ENCODE results near the gene ISG20L2. TPM values are rescaled to one million over a fixed set of nuclear protein-coding genes. Genes with fewer than 3 reads are reported as not detected.

Gene ISG20L2
- total and polyA plus RNA-seq, 4 donors: 11.7 to 26.9 (median 20.4) TPM

GRCh38 chr1:156744786-156745419, 16.3 kb upstream of the ISG20L2 start:
- 73 to 74% methylated on average over 14 of the region's 14 CpGs for WGBS, 2 donors
- Histone ChIP-seq H3K9me3 (ENCODE audit: control insufficient read depth, low read length) (no peaks in the 10 kb centered on the region), H3K36me3 (ENCODE audit: control insufficient read depth in 1 of 2, insufficient read depth in 2 of 2, low read length in 1 of 2) (peaks cover 2 to 9% of the 10 kb centered on the region in 2 donors), H3K4me3 (ENCODE audit: low read length in 2 of 2) (no peak overlapping the region), H3K4me1 (ENCODE audit: control insufficient read depth in 1 of 2, insufficient read depth in 2 of 2, low read length in 2 of 2) (no peaks in the 10 kb centered on the region), H3K27ac (ENCODE audit: low read depth in 1 of 2, low read length in 2 of 2) (no peak overlapping the region), H3K27me3 (ENCODE audit: control insufficient read depth in 1 of 2, insufficient read depth in 2 of 2, low read length in 1 of 2) (no peaks in the 10 kb centered on the region)
- intact Hi-C loops (cut with DNase I): no loop called here
- DNase-seq: peak in 1 of 2 donors; percentile 67
- no peak for ATAC-seq (ENCODE audit: low FRiP score)

DNA sequence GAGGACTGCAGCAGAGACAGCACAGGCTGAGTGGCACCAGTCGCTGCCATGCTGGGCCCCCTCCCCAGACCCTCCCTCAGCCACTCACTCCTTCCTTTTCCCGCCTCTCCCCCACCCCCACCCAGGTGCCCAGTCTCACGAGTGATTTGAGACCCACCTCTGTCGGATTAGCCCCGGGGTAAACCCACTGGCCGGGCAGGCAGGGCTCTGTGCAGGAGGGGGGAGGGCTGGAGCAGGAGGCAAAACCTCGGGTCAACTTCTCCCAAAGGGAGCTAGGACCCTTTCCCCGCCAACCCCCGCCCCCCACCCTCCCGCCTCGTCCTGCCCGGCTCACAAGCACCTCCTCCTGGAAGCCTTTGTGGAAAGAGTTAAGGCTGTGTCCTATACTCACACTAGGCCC, 15.8 kb upstream of the ISG20L2 start:
- Histone ChIP-seq H3K27me3 (ENCODE audit: control insufficient read depth in 1 of 2, insufficient read depth in 2 of 2, low read length in 1 of 2) (no peaks in the 10 kb centered on the region), H3K4me1 (ENCODE audit: control insufficient read depth in 1 of 2, insufficient read depth in 2 of 2, low read length in 2 of 2) (no peaks in the 10 kb centered on the region), H3K36me3 (ENCODE audit: control insufficient read depth in 1 of 2, insufficient read depth in 2 of 2, low read length in 1 of 2) (peaks cover 2 to 9% of the 10 kb centered on the region in 2 donors), H3K9me3 (ENCODE audit: control insufficient read depth, low read length) (no peaks in the 10 kb centered on the region), H3K27ac (ENCODE audit: low read depth in 1 of 2, low read length in 2 of 2) (no peak overlapping the region), H3K4me3 (ENCODE audit: low read length in 2 of 2) (no peak overlapping the region)
- ATAC-seq (ENCODE audit: low FRiP score) (no peak), DNase-seq (no peak)
- 71 to 73% methylated on average over 12 of the region's 12 CpGs for WGBS, 2 donors
- intact Hi-C loops (cut with DNase I): no loop called here

DNA sequence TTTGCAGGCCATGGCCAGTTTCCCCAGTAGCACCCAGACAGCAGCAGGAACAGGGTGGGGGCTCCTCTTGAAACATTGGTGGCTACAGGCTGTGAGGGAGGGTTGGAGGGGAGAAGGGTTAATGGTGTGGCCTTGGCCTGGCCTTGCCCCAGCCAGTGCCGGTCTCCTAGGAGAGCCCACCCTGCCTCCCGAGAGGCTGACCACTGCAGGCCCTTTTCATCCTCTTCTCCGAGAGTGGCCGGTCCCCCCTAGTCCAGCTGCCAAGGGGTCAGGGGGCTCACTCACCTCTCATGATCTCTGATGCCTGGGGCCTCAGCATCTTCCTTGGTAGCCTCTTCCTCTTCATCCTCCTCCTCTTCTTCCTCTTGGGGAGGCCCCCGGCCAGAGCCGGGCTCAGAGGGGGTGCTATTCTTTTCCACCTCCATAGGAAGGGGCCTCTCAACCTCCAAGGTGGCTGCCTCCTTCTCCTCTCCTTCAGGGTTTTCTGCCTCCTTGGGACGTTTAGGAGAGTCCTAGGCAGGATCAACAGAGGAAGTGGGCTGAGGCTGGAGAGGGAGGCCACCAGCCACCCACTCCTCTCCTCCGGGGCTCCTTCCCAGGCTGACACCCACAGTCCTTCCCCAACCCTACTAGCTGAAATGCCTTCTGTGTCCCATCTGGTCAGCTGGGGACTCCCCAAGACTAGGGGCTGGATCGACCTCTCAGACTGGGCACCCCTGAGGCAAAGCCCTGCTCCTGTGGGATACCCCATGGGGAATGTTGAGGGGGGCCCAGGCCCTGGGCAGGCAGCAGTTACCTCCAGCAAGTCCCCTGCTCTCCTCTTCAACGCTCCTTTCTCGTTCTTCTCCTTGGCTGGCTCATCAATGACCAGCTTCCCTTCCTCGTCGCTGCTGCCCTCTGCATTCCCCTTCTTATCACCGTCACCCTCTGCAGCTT, 15.1 kb upstream of the ISG20L2 start:
- DNase-seq: peak in 1 of 2 donors; percentile 72
- Histone ChIP-seq H3K4me1 (ENCODE audit: control insufficient read depth in 1 of 2, insufficient read depth in 2 of 2, low read length in 2 of 2) (no peaks in the 10 kb centered on the region), H3K27me3 (ENCODE audit: control insufficient read depth in 1 of 2, insufficient read depth in 2 of 2, low read length in 1 of 2) (no peaks in the 10 kb centered on the region), H3K9me3 (ENCODE audit: control insufficient read depth, low read length) (no peaks in the 10 kb centered on the region), H3K4me3 (ENCODE audit: low read length in 2 of 2) (no peak overlapping the region), H3K27ac (ENCODE audit: low read depth in 1 of 2, low read length in 2 of 2) (no peak overlapping the region), H3K36me3 (ENCODE audit: control insufficient read depth in 1 of 2, insufficient read depth in 2 of 2, low read length in 1 of 2) (peaks cover 2 to 9% of the 10 kb centered on the region in 2 donors)
- no peak for ATAC-seq (ENCODE audit: low FRiP score)
- intact Hi-C loops (cut with DNase I): no loop called here
- 82 to 83% methylated on average over 14 of the region's 14 CpGs for WGBS, 2 donors

DNA sequence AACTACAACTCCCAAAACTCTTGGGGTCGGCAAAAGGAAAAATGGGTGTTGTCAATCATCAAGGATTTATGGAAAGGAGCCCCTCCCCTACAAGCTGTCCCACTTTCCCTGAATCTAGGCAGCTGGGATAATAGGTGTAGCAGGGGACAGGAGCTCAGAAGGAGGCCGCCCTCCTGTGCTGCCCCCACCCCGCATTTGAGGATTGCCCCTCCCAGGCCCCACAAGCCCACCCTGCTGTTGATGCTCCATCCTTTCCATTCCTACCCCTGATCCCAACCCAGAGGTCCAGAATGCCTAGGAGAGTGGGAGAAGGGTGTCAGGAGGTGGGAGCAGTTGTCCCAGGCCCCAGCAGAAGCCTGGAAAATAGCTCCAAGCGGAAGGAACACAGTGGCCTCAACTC, 14.2 kb upstream of the ISG20L2 start:
- WGBS, 2 donors: 87% methylated on average over 4 of the region's 4 CpGs
- Histone ChIP-seq H3K4me1 (ENCODE audit: control insufficient read depth in 1 of 2, insufficient read depth in 2 of 2, low read length in 2 of 2) (no peaks in the 10 kb centered on the region), H3K9me3 (ENCODE audit: control insufficient read depth, low read length) (no peaks in the 10 kb centered on the region), H3K27me3 (ENCODE audit: control insufficient read depth in 1 of 2, insufficient read depth in 2 of 2, low read length in 1 of 2) (no peaks in the 10 kb centered on the region), H3K27ac (ENCODE audit: low read depth in 1 of 2, low read length in 2 of 2) (no peak overlapping the region), H3K36me3 (ENCODE audit: control insufficient read depth in 1 of 2, insufficient read depth in 2 of 2, low read length in 1 of 2) (peaks cover 2 to 9% of the 10 kb centered on the region in 2 donors), H3K4me3 (ENCODE audit: low read length in 2 of 2) (no peak overlapping the region)
- ATAC-seq (ENCODE audit: low FRiP score) (no peak), DNase-seq (peak in 1 of 2 donors; percentile 55)
- intact Hi-C loops (cut with DNase I): no loop called here

DNA sequence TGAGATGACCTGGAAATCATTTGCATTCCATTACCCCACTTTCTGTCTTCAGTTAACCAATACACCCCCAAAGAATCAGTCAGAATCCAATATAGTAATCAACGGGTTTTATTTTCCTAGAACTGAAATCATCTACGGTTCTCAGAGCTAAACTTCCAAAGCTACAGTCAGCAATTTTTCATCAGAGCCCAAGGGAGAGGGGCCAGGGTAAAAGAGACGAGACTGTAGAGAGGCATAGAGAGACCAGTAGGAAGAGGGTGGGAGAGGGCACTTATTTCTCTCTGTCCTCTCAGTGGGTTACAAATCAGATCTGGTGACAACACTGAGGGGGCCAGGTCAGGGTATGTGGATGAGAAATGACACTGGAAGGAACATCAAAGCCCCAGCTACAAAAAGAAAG, 13.5 kb upstream of the ISG20L2 start:
- intact Hi-C loops (cut with DNase I): no loop called here
- 53 to 63% methylated on average over 3 of the region's 3 CpGs for WGBS, 2 donors

DNA sequence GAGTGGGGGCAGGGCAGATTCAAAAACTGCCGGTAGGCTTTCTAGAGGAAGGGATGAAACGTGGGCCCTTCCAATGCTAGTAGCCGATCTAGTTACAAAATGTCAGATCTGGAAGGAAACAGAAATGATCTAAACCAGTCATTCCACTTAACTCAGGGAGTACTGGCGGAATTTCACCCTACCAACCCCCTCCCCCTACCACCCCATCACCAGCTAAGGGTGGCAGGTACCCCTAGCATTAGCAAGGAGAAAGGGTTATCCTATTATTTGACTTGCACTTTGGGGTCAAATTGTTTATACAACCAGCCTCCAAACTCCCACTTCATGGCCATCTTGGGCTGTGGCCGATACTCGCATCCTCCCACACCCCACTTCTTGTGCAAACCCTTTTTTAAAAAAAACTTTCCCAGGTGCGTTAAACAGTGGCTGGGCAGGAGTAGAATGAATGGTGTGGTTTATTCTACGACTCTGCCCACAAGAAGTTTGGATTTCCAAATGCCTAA, 13.0 kb upstream of the ISG20L2 start:
- H3K4me3 ChIP-seq (ENCODE audit: low read length in 2 of 2): no peak overlapping the region
- H3K9me3 ChIP-seq (ENCODE audit: control insufficient read depth, low read length): no peaks in the 10 kb centered on the region
- H3K4me1 ChIP-seq (ENCODE audit: control insufficient read depth in 1 of 2, insufficient read depth in 2 of 2, low read length in 2 of 2): no peaks in the 10 kb centered on the region
- DNase-seq (peak in 1 of 2 donors; percentile 21), ATAC-seq (ENCODE audit: low FRiP score) (no peak)
- 55 to 58% methylated on average over 8 of the region's 8 CpGs for whole genome bisulfite sequencing, 2 donors
- intact Hi-C loops (cut with DNase I): loop anchor here in 1 of 2 donors (1.0 kb wide), 1 partner anchor 26 kb away; the partner anchor contains the start of gene PRCC
- H3K27me3 ChIP-seq (ENCODE audit: control insufficient read depth in 1 of 2, insufficient read depth in 2 of 2, low read length in 1 of 2): no peaks in the 10 kb centered on the region
- peak overlapping the region; percentile 38 to 90 for H3K27ac ChIP-seq (ENCODE audit: low read depth in 1 of 2, low read length in 2 of 2)
- peaks cover 2 to 9% of the 10 kb centered on the region in 2 donors for H3K36me3 ChIP-seq (ENCODE audit: control insufficient read depth in 1 of 2, insufficient read depth in 2 of 2, low read length in 1 of 2)

More for the DNA sequence above, 13.5 kb upstream of the ISG20L2 start:
- Histone ChIP-seq H3K27ac (ENCODE audit: low read depth in 1 of 2, low read length in 2 of 2) (no peak overlapping the region), H3K4me1 (ENCODE audit: control insufficient read depth in 1 of 2, insufficient read depth in 2 of 2, low read length in 2 of 2) (no peaks in the 10 kb centered on the region), H3K4me3 (ENCODE audit: low read length in 2 of 2) (no peak overlapping the region), H3K9me3 (ENCODE audit: control insufficient read depth, low read length) (no peaks in the 10 kb centered on the region), H3K36me3 (ENCODE audit: control insufficient read depth in 1 of 2, insufficient read depth in 2 of 2, low read length in 1 of 2) (peaks cover 2 to 9% of the 10 kb centered on the region in 2 donors), H3K27me3 (ENCODE audit: control insufficient read depth in 1 of 2, insufficient read depth in 2 of 2, low read length in 1 of 2) (no peaks in the 10 kb centered on the region)
- ATAC-seq (ENCODE audit: low FRiP score): no peak
- no peak for DNase-seq

DNA sequence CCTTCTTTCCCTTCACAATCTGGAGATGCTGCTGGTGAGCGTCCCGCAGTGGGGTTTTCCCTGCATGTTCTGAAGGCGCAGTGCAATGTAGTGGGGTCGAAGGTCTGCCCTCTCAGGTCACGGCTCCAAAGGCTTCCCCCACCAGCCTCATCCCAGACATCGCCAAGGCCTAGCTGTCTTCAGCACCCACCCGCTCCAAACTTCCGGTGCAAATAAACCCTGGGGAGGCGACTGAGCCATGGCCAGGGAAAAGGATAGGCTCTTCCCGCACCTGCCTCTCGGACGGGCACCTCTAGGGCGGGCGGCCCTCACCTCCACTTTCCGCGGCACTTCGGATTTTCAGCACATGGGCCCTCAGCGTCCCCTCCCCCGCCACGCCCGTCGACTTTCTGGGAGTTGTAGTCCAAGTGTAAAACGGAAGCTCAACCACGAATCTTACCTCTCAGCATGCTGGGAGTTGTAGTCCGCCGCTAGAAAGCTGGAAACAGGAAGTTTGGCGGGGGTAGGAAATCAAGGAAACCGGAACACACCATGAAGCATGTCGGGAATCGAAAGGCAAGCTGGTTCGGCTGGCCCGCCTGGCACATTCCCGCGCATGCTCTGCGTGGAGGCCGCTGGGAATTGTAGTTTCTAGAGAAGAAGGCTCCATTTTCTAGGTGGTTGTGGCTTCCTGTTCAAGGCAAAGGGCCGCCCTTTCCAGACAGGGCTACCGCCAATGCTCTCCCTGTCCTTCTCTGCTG, 12.3 kb upstream of the ISG20L2 start, which contains the start of gene MRPL24:
Gene MRPL24, minus strand, starts transcription at position 348 of the 740 bp plus-strand sequence. CDS start 2,384 bp downstream, outside the sequence.
- DNase-seq (peak; percentile 98), ATAC-seq (ENCODE audit: low FRiP score) (peak; percentile 95)
- Histone ChIP-seq H3K27me3 (ENCODE audit: control insufficient read depth in 1 of 2, insufficient read depth in 2 of 2, low read length in 1 of 2) (no peaks in the 10 kb centered on the region), H3K4me1 (ENCODE audit: control insufficient read depth in 1 of 2, insufficient read depth in 2 of 2, low read length in 2 of 2) (no peaks in the 10 kb centered on the region), H3K9me3 (ENCODE audit: control insufficient read depth, low read length) (no peaks in the 10 kb centered on the region), H3K4me3 (ENCODE audit: low read length in 2 of 2) (peak within 1 kb of the TSS; percentile 22 to 44), H3K27ac (ENCODE audit: low read depth in 1 of 2, low read length in 2 of 2) (peak within 1 kb of the TSS; percentile 38 to 90), H3K36me3 (ENCODE audit: control insufficient read depth in 1 of 2, insufficient read depth in 2 of 2, low read length in 1 of 2) (peaks cover 2 to 9% of the 10 kb centered on the region in 2 donors)
- intact Hi-C loops (cut with DNase I): loop anchor here in 1 of 2 donors (1.0 kb wide), 1 partner anchor 26 kb away; the partner anchor contains the start of gene PRCC
- WGBS, 2 donors: 0% methylated on average over 38 of the region's 38 CpGs

DNA sequence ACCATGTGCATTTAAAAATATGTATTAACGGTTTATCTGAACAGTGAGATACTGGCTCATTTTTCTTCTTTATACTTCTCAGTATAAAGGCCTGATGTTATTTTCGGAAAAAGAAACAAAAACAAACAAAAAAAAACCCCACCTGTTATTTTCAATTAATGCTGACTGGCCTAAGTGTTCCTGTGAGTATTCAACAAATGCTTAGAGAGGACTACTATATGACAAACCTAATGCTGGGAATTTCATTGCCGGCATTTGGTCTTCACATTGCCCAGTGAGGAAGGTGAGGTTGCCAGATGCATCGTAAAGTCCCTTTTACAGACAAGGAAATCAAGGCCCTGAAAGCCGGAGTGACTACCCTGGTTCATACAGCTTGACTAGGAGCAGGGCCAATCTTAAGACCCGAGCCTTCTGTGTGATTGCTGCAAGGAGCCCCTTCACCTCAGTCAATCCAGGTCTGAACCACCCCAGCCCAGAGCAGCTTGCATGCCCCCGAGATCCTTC, 11.7 kb upstream of the ISG20L2 start:
- Histone ChIP-seq H3K4me3 (ENCODE audit: low read length in 2 of 2) (peak overlapping the region; percentile 22 to 44), H3K4me1 (ENCODE audit: control insufficient read depth in 1 of 2, insufficient read depth in 2 of 2, low read length in 2 of 2) (no peaks in the 10 kb centered on the region), H3K27me3 (ENCODE audit: control insufficient read depth in 1 of 2, insufficient read depth in 2 of 2, low read length in 1 of 2) (no peaks in the 10 kb centered on the region), H3K27ac (ENCODE audit: low read depth in 1 of 2, low read length in 2 of 2) (peak overlapping the region in 1 of 2 donors; percentile 29), H3K36me3 (ENCODE audit: control insufficient read depth in 1 of 2, insufficient read depth in 2 of 2, low read length in 1 of 2) (peaks cover 2 to 9% of the 10 kb centered on the region in 2 donors), H3K9me3 (ENCODE audit: control insufficient read depth, low read length) (no peaks in the 10 kb centered on the region)
- ATAC-seq (ENCODE audit: low FRiP score) (peak; percentile 2), DNase-seq (no peak)
- intact Hi-C loops (cut with DNase I): no loop called here
- 20 to 21% methylated on average over 7 of the region's 7 CpGs for WGBS, 2 donors

Data from aorta (tissue), 5 donors.